NT2/D1 (cell line): ENCODE measurements around the gene C9orf50.

ENCODE experiments used
- YY1 ChIP-seq: IDR thresholded peaks from 2 replicates; pipeline ENCODE4 v1.6.1; 2011; ENCODE audit not compliant: insufficient read length, insufficient read depth
- ZNF274 ChIP-seq: IDR thresholded peaks from 2 replicates; pipeline ENCODE4 v1.6.1; 2011; ENCODE audit warnings: mild to moderate bottlenecking, low read depth, low read length

DNA sequence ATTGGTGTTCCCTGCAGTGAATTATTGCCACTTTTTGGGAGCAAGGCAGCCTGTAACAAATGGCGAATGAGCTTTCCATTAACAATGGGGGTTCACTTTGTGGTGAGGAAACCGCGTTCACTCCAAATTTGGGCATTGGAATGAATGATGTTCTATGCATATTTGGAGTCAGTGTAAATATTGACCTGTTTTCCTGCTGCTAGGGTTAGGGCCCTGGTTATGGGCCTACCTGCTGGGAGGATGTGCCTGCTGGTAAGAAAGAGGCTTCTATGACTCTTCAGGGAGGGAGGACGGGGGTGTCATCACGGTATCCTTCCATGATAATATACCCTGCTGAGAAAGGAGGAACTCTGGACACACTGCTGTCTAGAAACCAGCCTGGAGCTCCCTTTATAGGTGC is 29.0 kb downstream of the C9orf50 start:
- TF ChIP-seq ZNF274 (no peak), YY1 (no peak)
